ENCODE results near the gene ADAMTS13. TPM values are rescaled to one million over a fixed set of nuclear protein-coding genes. Genes with fewer than 3 reads are reported as not detected.

ADAMTS13 gene
- polyA plus RNA-seq, 3 donors from 2014 or later = 0.33 to 0.73 TPM; not detected in 1

DNA sequence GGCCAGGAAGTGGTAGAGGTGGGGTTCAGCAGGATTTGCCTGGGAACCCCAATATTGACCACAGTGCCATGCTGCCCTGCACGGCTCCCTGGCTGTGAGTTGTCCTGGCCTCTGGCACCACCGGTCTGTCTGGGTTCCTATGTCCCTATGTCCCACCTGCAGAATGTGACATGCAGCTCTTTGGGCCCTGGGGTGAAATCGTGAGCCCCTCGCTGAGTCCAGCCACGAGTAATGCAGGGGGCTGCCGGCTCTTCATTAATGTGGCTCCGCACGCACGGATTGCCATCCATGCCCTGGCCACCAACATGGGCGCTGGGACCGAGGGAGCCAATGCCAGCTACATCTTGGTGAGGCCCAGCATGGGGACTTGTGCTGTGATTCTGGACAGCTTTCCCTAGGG lies 35.6 kb downstream of the ADAMTS13 start:
- Mint-ChIP-seq H3K27ac (no peak overlapping the region), H3K27me3 (ENCODE audit: low read depth in 3 of 3) (peaks cover 0 to 7% (median 2%) of the 10 kb centered on the region in 3 donors), H3K9me3 (no peaks in the 10 kb centered on the region), H3K4me1 (peaks cover 9 to 12% of the 10 kb centered on the region in 2 donors), H3K4me3 (no peak overlapping the region), H3K36me3 (no peaks in the 10 kb centered on the region)
- DNase-seq = no peak

- Mint-ChIP-seq H3K4me3 (peak overlapping the region; percentile 86 to 94 (median 92)), H3K36me3 (no peaks in the 10 kb centered on the region), H3K27me3 (ENCODE audit: low read depth in 3 of 3) (peaks cover 0 to 7% (median 2%) of the 10 kb centered on the region in 3 donors), H3K9me3 (no peaks in the 10 kb centered on the region), H3K27ac (peak overlapping the region in 3 of 6 donors; percentile 40 to 96 (median 93)), H3K4me1 (peaks cover 9 to 12% of the 10 kb centered on the region in 2 donors)
- no peak for DNase-seq
Observed at GRCh38 chr9:133458643-133459312, 36.6 kb downstream of the ADAMTS13 start.

DNA sequence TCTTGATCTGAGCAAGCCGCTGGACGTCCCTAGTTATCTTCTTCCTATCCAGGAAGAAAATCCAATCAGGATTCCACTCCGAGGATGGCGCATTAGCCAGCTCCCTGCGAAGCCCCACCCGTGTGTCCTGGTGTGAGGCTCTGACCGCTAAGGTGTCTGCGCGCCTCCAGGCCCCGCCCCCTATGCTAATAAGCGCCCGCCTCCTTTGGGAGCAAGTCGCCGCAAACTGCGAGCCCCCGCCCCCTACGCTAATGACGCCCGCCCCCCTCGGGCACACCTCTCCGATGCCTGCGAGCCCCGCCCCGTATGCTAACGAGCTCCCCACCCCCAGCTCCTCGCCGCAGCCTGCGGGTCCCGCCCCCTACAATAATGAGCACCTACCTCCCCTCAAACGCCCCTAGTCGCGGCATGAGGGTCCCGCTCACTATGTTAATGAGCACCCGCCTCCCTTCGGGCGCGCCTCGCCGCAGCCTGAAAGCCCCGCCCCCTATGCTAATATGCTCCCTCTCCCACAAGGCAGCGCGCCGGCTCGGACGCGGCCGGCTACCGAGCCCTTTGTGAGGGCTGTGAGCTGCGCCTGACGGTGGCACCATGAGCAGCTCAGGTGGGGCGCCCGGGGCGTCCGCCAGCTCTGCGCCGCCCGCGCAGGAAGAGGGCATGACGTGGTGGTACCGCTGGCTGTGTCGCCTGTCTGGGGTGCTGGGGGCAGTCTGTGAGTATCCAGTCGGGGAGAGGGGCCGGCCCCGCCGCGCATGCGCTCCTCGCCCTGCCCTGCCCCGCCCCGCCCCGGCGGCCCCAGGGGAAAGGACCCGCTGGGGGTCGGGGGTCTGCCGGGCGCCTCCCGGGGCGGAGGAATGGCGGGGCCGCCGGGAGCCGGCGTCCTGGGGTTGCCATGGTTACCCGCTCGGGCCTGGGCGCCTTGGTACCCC lies 37.6 kb downstream of the ADAMTS13 start, which contains the start of gene CACFD1:
CACFD1 (plus strand) TSS at position 503 of the 929 bp plus-strand sequence; CDS start at position 592, 89 bp downstream.
- Mint-ChIP-seq H3K27ac (peak within 1 kb of the TSS; percentile 84 to 96 (median 92)), H3K27me3 (ENCODE audit: low read depth in 3 of 3) (peaks cover 0 to 7% (median 2%) of the 10 kb centered on the region in 3 donors), H3K36me3 (no peaks in the 10 kb centered on the region), H3K4me1 (peaks cover 9 to 12% of the 10 kb centered on the region in 2 donors), H3K4me3 (peak within 1 kb of the TSS; percentile 86 to 94 (median 92)), H3K9me3 (no peaks in the 10 kb centered on the region)
- DNase-seq = peak; percentile 91 to 92 (median 91)

DNA sequence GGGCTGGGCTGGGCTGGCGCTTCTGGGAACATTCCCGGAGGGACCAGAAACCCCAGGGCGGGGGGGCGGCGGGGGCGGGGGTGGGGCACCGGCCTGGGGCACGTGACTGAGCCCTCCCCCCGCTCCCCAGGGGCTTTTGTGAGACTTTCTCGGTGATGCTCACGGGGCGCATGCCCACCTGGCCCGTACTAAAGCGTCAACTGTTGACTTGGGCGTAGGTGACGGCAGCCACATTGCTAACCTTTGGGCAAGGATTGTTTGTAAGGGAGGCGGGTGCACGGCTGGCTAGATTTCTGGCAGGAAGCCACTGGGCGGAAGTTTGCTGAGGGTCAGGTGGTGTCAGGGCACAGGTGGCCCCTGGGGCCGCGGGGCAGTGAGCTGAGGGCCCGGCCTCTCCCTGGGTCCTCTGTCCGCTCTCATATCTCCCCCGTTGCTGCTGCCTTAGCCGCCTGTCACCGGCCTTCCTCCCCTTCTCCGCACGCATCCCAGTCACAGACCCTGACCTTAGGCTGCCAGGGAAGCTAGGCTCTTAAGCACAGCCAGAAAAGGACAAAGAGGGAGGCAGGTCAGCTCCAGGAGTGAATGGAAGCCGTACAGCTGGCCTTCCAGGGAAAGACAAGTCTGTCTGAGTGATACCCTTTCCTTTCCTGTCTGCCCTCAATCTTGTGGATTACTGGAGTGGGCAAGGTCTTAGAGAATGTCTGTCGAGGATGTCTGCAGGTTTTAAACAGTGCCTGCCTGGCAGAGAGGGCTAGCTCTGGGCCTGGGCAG lies 38.4 kb downstream of the ADAMTS13 start:
- Mint-ChIP-seq H3K27me3 (ENCODE audit: low read depth in 3 of 3) (peaks cover 0 to 7% (median 2%) of the 10 kb centered on the region in 3 donors), H3K4me1 (peaks cover 9 to 12% of the 10 kb centered on the region in 2 donors), H3K36me3 (no peaks in the 10 kb centered on the region), H3K4me3 (peak overlapping the region; percentile 80 to 83 (median 81)), H3K9me3 (no peaks in the 10 kb centered on the region), H3K27ac (peak overlapping the region; percentile 81 to 91 (median 85))
- peak in 1 of 3 donors; percentile 47 for DNase-seq

- Mint-ChIP-seq H3K36me3 (no peaks in the 10 kb centered on the region), H3K4me3 (peak overlapping the region in 1 of 5 donors; percentile 65), H3K27ac (peak overlapping the region in 1 of 6 donors; percentile 56), H3K27me3 (ENCODE audit: low read depth in 3 of 3) (peaks cover 0 to 7% (median 2%) of the 10 kb centered on the region in 3 donors), H3K9me3 (no peaks in the 10 kb centered on the region), H3K4me1 (peaks cover 9 to 12% of the 10 kb centered on the region in 2 donors)
- no peak for DNase-seq
Observed at GRCh38 chr9:133461975-133462374, 39.8 kb downstream of the ADAMTS13 start.

DNA sequence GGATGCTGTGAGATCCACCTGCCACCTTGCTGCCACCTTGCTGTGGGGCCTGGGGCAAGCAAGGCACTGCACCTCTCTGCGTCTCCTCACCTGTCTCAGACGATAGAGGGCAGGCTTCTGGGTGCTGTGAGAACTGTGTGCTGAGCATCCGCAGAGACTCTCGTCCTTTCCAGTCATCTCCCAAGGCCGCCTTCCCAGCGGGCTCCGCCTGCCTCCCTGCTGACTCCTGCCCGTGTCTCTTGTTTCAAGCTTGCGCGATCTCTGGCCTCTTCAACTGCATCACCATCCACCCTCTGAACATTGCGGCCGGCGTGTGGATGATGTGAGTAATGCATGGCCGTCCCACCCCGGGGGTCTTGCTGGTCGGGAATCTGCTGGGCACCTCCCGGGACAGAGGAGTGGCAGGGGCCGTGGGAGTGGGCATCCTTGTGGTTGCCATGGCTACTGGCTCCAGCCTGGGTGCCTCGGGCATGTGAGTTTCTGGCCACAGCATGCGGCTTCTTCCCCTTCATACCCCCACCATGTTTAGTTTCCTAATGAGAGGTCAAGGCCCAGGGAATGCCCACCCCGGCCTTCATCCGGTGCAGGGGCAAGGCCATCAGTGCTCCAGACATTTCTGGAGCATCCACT lies 41.2 kb downstream of the ADAMTS13 start:
- H3K9me3 Mint-ChIP-seq = no peaks in the 10 kb centered on the region
- no peak for DNase-seq
- H3K36me3 Mint-ChIP-seq = no peaks in the 10 kb centered on the region
- H3K4me3 Mint-ChIP-seq = no peak overlapping the region
- H3K27ac Mint-ChIP-seq = peak overlapping the region in 1 of 6 donors; percentile 16
- H3K4me1 Mint-ChIP-seq = peaks cover 9 to 12% of the 10 kb centered on the region in 2 donors
- H3K27me3 Mint-ChIP-seq (ENCODE audit: low read depth in 3 of 3) = peaks cover 0 to 7% (median 2%) of the 10 kb centered on the region in 3 donors

- DNase-seq = no peak
- Mint-ChIP-seq H3K27ac (peak overlapping the region in 2 of 6 donors; percentile 16 to 61), H3K36me3 (no peaks in the 10 kb centered on the region), H3K4me3 (no peak overlapping the region), H3K27me3 (ENCODE audit: low read depth in 3 of 3) (peaks cover 0 to 7% (median 2%) of the 10 kb centered on the region in 3 donors), H3K4me1 (peaks cover 9 to 11% of the 10 kb centered on the region in 2 donors), H3K9me3 (no peaks in the 10 kb centered on the region)
Observed at GRCh38 chr9:133463864-133464615, 41.9 kb downstream of the ADAMTS13 start.

- no peak for DNase-seq
- peaks cover 5 to 6% of the 10 kb centered on the region in 2 donors for H3K4me1 Mint-ChIP-seq
- peaks cover 0 to 6% (median 1%) of the 10 kb centered on the region in 3 donors for H3K27me3 Mint-ChIP-seq (ENCODE audit: low read depth in 3 of 3)
- no peaks in the 10 kb centered on the region for H3K9me3 Mint-ChIP-seq
- no peak overlapping the region for H3K4me3 Mint-ChIP-seq
- no peaks in the 10 kb centered on the region for H3K36me3 Mint-ChIP-seq
- no peak overlapping the region for H3K27ac Mint-ChIP-seq
Observed at GRCh38 chr9:133464638-133465037, 42.5 kb downstream of the ADAMTS13 start.

DNA sequence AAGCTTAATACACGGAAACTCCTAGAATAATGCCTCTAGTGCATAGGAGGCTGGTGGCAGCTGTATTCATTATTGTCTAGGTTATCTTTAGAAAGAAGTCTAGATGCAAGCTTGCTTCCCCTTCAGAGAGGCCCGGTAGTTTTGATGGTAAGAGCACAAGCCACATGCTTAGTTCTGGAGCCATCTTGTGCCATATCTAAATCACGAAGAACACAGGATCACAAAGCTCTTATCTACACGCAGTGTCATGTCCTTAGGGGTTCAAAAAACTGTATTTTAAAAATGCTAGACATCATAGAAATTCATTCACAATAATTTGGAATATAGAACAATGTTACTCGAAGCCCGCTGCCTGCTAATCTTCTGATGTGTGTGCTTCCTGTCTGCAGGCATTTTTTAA lies 43.8 kb downstream of the ADAMTS13 start:
- peaks cover under 1% of the 10 kb centered on the region in 2 donors for H3K4me1 Mint-ChIP-seq
- no peak overlapping the region for H3K4me3 Mint-ChIP-seq
- H3K9me3 Mint-ChIP-seq = no peaks in the 10 kb centered on the region
- H3K36me3 Mint-ChIP-seq = no peaks in the 10 kb centered on the region
- H3K27ac Mint-ChIP-seq = no peak overlapping the region
- DNase-seq = no peak
- H3K27me3 Mint-ChIP-seq (ENCODE audit: low read depth in 3 of 3) = peaks cover 0 to 2% (median 0%) of the 10 kb centered on the region in 3 donors

- no peak for DNase-seq
- H3K36me3 Mint-ChIP-seq = no peaks in the 10 kb centered on the region
- no peak overlapping the region for H3K27ac Mint-ChIP-seq
- no peak overlapping the region for H3K4me3 Mint-ChIP-seq
- no peaks in the 10 kb centered on the region for H3K27me3 Mint-ChIP-seq (ENCODE audit: low read depth in 3 of 3)
- no peaks in the 10 kb centered on the region for H3K9me3 Mint-ChIP-seq
- H3K4me1 Mint-ChIP-seq = no peaks in the 10 kb centered on the region
Observed at GRCh38 chr9:133467101-133467500, 44.9 kb downstream of the ADAMTS13 start.

DNA sequence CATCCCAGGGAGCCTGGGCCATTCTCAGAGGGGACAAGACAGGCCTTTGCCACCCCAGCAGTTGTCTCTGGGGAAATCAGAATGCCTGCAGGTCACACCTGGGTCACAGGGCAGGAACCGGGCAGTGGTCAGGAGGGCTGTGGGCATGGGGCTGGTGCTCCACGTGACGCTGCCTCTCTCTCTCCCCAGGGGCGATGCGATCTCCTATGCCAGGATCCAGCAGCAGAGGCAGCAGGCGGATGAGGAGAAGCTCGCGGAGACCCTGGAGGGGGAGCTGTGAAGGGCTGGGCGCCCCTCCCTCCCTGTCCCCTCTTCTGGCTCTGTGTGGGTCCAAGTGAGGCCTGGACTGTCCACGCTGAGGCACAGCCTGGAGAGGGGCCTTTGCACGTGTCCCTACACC lies 46.2 kb downstream of the ADAMTS13 start:
- Mint-ChIP-seq H3K4me3 (no peak overlapping the region), H3K36me3 (no peaks in the 10 kb centered on the region), H3K27ac (no peak overlapping the region), H3K27me3 (ENCODE audit: low read depth in 3 of 3) (no peaks in the 10 kb centered on the region), H3K9me3 (no peaks in the 10 kb centered on the region), H3K4me1 (no peaks in the 10 kb centered on the region)
- no peak for DNase-seq

- Mint-ChIP-seq H3K36me3 (no peaks in the 10 kb centered on the region), H3K4me3 (no peak overlapping the region), H3K4me1 (no peaks in the 10 kb centered on the region), H3K27ac (no peak overlapping the region), H3K27me3 (ENCODE audit: low read depth in 3 of 3) (no peaks in the 10 kb centered on the region), H3K9me3 (no peaks in the 10 kb centered on the region)
- no peak for DNase-seq
Observed at GRCh38 chr9:133468777-133469421, 46.7 kb downstream of the ADAMTS13 start.
